HG02763 (cell line): ENCODE data around the gene RFC2.

Experiments
- ATAC-seq: cut with Tn5 transposase; IDR thresholded peaks from one replicate; pipeline ENCODE4 v1.9.1; 2021; ENCODE audit warnings: mild to moderate bottlenecking, moderate library complexity; ENCODE audit not compliant: unreplicated experiment

Gene RFC2

GRCh38 chr7:74194686-74195085, 59.5 kb downstream of the RFC2 start:
- no peak for ATAC-seq

DNA sequence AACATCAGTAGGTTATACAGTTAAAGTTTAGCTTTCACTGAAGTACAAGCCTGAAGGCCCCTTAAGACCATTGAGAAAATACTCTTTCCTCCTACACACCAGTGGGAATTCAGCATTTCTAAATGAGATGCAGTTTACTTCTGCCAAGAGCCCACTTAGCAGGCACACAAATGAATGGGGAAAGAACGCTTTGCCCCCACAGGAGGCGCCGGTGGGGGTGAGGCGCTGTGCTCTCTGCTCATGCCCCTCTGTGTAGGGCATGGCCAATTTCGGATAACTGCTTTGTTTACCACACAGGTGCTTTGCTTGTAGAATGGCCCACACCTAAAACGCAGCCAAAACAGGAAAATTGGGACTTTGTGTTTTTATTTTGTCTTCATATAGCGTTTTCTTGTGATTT, 60.3 kb downstream of the RFC2 start:
- ATAC-seq: no peak

GRCh38 chr7:74193054-74193453, 61.1 kb downstream of the RFC2 start:
- ATAC-seq: no peak

GRCh38 chr7:74191231-74191630, 63.0 kb downstream of the RFC2 start:
- ATAC-seq: no peak

DNA sequence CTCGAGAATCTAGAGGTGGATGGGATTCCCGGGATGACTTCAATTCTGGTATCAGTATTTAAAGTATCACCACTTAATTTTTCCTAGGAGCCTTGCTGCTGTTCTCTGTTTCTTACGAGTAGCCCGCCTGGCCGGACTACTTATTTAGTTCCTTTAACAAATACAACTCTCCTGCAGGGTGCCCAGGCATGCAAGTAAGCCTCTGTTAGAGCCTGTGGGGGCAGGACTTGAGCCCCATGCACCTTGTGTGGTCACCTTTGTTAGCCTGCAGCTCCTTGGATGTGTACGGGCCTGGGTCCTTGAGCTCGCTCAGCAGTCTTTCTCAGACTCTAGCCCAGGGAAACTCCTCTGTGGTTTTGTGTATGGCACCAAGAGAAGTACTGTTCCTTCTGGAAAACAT, 63.9 kb downstream of the RFC2 start:
- no peak for ATAC-seq

GRCh38 chr7:74187915-74188675, 66.1 kb downstream of the RFC2 start:
- no peak for ATAC-seq

DNA sequence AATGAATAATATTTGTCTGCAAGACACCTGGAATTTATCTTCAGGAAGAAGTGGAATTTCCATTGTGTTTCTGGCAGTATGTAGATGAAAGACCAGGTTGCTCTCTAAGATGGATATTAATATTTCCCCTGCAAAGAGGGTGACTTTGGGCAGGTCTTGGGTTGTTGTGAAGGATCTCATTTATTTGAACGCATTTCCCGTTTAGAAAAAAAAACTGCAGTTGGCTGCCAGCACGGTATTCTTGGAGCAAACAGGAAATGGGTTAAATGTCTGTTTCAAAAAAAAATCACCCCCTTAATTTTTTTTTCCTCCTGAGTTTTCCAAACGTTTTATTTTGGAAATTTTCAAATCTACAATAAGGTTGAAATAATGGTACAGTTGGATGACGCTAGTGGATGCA, 68.6 kb downstream of the RFC2 start:
- ATAC-seq: no peak

- ATAC-seq: no peak
These were observed 69.2 kb downstream of the RFC2 start for GRCh38 chr7:74185016-74185415.

DNA sequence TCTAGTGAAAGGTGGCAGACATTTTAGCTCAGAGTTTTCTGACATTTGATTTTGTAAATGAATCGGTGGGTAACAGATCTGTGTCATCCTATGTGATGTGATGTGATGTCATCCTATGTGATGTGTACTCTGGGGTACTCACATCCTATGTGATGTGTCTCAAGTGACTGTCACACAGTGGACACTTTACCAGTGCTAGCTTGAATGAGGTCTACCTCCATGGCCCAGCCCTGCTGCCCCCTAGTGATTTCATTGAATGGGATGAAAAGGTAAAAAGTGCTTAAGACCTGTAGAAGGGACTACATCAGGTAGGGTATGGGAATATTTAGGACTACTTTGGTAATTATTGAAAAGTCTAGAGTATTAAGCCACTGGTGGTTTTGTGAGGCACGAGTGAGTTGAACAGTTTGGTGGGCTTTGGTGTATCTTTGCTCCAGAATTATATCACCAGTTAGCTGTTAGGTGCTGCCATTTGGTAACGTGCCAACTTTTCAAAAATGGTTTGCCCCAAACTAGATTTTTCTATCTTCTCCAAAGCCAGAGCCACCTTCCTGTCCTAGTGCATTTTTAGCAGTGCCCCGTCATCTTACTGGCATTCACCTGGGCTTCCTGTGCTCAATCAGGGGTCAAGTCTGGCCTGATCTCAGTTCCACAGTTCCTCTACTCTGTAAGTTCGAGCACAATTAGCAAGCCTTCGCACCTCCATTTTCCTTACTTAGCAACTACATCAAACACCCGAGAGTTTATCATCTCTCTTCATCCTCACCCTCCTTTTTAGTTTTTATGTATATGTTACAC, 70.3 kb downstream of the RFC2 start:
- ATAC-seq: no peak

GRCh38 chr7:74183142-74183541, 71.1 kb downstream of the RFC2 start:
- no peak for ATAC-seq

DNA sequence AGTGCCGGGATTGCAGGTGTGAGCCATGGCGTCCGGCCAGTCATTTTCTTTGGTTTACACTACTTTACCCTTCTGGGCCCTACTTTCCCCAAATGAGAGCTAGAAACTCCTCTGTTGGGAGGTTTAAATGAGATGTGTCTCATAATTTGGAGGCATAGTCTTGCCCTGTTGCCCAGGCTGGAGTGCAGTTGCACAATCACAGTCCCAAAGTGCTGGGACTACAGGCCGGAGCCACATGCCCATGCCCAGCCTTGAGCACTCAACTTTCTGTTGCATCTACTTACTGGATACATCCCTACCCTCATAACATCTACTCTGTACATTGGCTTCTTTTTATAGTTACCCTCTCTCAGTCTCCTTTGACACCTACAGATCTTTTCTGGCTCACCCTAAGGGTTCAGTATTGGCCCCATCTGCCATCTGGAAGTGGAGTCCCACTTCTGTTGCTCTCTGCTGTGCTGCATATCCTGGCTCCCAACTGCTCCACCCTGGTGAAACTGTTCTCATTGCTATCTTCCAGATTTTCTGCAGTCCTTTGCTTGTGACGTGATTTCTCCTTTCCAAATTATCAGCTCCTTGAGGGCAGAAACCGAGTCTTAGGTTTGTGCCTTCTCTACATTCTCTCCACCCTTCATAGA, 71.6 kb downstream of the RFC2 start:
- ATAC-seq: no peak

DNA sequence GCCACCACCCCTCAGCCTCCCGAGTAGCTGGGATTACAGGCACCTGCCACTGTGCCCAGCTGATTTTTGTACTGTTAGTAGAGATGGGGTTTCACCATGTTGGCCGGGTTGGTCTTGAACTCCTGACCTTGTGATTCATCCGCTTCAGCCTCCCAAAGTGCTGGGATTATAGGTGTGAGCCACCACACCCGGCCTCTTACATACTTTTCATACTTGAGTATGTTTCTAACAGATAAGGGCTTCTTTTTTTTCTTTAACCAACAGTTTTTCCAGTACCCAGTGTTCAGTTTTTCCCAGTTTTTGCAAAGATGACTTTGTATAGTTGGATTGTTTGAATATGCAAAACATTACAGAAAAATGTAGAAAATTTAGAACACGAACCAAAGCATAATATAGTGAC, 72.4 kb downstream of the RFC2 start:
- no peak for ATAC-seq
